Muscle of leg (tissue), 11 donors: Measurements from ENCODE around the gene MAP3K14. TPM values are rescaled to one million over a fixed set of nuclear protein-coding genes. Genes with fewer than 3 reads are reported as not detected.
A peak's percentile ranks its signal among the peaks of the same experiment; 100 is the strongest.

Experiments
- DNase-seq: peaks from one replicate; pipeline ENCODE4 v3.0.0; 2013
- H3K27ac ChIP-seq: one replicate; pipeline ENCODE4 v1.5.1; 2013; ENCODE audit warnings: mild to moderate bottlenecking, low read length, control low read depth
- H3K27me3 ChIP-seq: one replicate; pipeline ENCODE4 v1.6.1; 2013; ENCODE audit warnings: low read length; ENCODE audit not compliant: control insufficient read depth, insufficient read depth
- H3K36me3 ChIP-seq: one replicate; pipeline ENCODE4 v1.6.1; 2013; ENCODE audit warnings: low read length; ENCODE audit not compliant: control insufficient read depth, insufficient read depth
- H3K4me1 ChIP-seq: one replicate; pipeline ENCODE4 v1.6.1; 2013; ENCODE audit warnings: low read length; ENCODE audit not compliant: control insufficient read depth, insufficient read depth
- H3K4me3 ChIP-seq: one replicate; pipeline ENCODE4 v1.5.1; 2013; ENCODE audit warnings: low read length, control low read depth
- H3K9me3 ChIP-seq: replicated peaks from 2 replicates; pipeline ENCODE4 v1.6.1; 2013; ENCODE audit warnings: low read depth, low read length; ENCODE audit not compliant: control insufficient read depth
- WGBS: methylation state at CpG from one replicate; pipeline ENCODE4 v1.1.5; 2013; ENCODE audit warnings: missing lambda C conversion rate; ENCODE audit not compliant: insufficient coverage; 5-methylcytosine and 5-hydroxymethylcytosine counted together
- polyA plus RNA-seq, 8 donors: library from polyadenylated mRNA; unstranded; fragments of 120-200 nt; gene quantifications; one replicate each; pipeline versions ENCODE4 v1.2.1 to v1.2.3, GENCODE V29; 2013; ENCODE audit warnings: inconsistent platforms in 1 of 8, low replicate concordance in 1 of 8; ENCODE audit not compliant: insufficient read length in 8 of 8, insufficient read depth in 1 of 8
- total RNA-seq: library from RNA; stranded (reverse); fragments of 120-200 nt; gene quantifications from one replicate; pipeline ENCODE4 v1.2.4, GENCODE V29; 2013

Gene MAP3K14
- total and polyA plus RNA-seq, 9 donors = 4.4 to 10.4 (median 7.7) TPM

DNA sequence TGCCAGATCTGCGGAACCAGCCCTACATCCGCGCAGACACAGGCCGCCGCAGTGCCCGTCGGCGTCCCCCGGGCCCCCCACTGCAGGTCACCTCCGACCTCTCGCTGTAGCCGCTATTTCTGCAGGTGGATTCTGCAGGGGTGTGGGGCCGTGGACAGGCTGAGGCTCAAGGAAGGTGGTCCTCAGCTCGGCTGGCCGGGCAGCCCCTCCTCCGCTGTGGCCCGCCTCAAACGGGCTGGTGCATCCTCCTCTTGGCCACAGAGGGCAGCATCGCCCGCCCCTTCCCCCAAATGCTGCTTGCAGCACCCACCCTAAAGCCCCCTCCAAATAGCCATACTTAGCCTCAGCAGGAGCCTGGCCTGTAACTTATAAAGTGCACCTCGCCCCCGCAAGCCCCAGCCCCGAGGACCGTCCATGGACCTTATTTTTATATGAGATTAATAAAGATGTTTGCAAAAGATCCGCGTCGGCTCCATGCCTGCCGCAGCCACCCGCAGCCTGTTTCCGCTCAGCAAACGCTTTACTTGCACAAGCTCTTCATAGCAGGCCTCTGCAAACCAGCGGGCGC, 69.9 kb downstream of the MAP3K14 start:
- 3% methylated on average over 24 of the region's 33 CpGs for WGBS
- no peak for DNase-seq
- no peaks in the 10 kb centered on the region for H3K9me3 ChIP-seq
- H3K36me3 ChIP-seq = peaks cover 2% of the 10 kb centered on the region
- peaks cover 20% of the 10 kb centered on the region for H3K4me1 ChIP-seq
- H3K27me3 ChIP-seq = peaks cover 55% of the 10 kb centered on the region
- peak overlapping the region; percentile 51 for H3K4me3 ChIP-seq
- H3K27ac ChIP-seq = no peak overlapping the region

DNA sequence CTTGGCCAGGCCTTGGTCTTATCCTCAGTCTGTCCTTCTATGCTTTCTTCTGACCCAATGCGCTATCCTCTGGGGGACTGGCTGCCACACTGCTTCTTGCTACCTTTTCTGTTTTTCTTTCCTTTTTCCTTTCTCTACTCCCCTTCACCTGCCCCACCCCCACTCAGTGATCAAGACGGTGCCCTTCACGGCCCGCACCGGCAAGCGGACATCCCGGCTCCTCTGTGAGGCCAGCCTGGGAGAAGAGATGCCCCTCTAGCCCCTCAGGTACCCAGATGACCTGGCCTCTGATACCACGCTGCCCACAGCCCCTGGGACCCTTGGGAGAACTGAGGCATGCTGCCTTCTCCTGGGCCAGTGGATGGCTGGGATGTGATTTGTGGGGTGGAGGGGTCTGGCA, 70.5 kb downstream of the MAP3K14 start:
- no peak overlapping the region for H3K4me3 ChIP-seq
- no peak overlapping the region for H3K27ac ChIP-seq
- H3K36me3 ChIP-seq = peaks cover 2% of the 10 kb centered on the region
- peaks cover 23% of the 10 kb centered on the region for H3K4me1 ChIP-seq
- peaks cover 59% of the 10 kb centered on the region for H3K27me3 ChIP-seq
- no peak for DNase-seq
- no peaks in the 10 kb centered on the region for H3K9me3 ChIP-seq
- WGBS = 63% methylated on average over 7 of the region's 8 CpGs

DNA sequence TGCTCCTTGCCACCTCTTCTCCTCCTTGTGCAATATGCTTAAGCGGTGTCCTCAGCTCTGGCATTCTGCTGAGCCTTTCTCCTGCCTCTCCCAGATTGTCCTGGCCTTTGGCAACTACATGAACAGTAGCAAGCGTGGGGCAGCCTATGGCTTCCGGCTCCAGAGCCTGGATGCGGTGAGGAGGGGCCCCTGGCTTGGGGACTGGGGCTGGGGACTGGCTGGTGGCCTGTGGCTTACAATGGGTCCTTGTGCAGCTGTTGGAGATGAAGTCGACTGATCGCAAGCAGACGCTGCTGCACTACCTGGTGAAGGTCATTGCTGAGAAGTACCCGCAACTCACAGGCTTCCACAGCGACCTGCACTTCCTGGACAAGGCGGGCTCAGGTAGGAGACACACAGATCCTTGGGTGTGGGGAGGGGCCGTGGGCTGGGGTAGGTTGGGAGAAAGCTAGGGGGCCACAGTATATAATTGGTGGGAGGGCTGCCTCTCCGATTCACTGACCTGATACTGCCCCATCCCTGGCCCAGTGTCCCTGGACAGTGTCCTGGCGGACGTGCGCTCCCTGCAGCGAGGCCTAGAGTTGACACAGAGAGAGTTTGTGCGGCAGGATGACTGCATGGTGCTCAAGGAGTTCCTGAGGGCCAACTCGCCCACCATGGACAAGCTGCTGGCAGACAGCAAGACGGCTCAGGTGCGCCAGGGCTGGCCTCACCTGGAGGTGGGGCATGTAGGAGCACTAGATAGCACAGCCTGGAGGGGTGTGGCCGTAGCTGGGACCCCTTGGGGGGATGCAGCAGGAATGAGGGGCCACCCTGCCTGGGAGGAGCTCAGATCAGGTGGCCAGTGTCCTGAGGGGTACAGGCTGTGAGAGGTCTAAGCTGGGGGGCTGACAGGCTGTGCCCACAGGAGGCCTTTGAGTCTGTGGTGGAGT, 71.8 kb downstream of the MAP3K14 start:
- WGBS = 81% methylated on average over 20 of the region's 21 CpGs
- DNase-seq = no peak
- H3K27ac ChIP-seq = no peak overlapping the region
- peaks cover 2% of the 10 kb centered on the region for H3K36me3 ChIP-seq
- H3K9me3 ChIP-seq = no peaks in the 10 kb centered on the region
- no peak overlapping the region for H3K4me3 ChIP-seq
- H3K27me3 ChIP-seq = peaks cover 69% of the 10 kb centered on the region
- H3K4me1 ChIP-seq = peaks cover 27% of the 10 kb centered on the region

DNA sequence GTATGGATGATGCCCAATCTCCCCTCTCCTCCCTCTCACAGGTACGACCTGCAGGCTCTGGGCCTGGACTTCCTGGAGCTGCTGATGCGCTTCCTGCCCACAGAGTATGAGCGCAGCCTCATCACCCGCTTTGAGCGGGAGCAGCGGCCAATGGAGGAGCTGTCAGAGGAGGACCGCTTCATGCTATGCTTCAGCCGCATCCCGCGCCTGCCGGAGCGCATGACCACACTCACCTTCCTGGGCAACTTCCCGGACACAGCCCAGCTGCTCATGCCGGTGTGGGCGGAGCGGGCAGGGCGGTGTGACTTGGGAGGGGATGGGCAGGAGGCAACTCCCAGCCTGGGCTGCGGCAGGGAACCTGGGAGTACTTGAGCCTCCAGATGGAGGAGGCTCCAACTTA, 73.1 kb downstream of the MAP3K14 start:
- peaks cover 2% of the 10 kb centered on the region for H3K36me3 ChIP-seq

DNA sequence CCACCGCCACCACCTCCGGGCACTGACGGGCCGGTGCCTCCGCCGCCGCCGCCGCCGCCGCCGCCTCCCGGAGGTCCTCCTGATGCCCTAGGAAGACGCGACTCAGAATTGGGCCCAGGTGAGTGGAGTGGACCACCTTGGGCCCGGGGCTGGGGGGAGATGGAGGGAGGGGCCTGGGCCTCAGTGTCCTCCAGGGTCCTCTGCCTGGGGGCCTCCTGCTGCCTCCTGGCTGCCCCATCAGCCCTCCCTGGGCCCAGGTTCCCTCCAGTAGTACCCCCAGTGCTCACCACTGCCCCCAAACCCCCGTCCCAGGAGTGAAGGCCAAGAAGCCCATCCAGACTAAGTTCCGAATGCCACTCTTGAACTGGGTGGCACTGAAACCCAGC, 74.8 kb downstream of the MAP3K14 start:
- no peak overlapping the region for H3K4me3 ChIP-seq
- no peak overlapping the region for H3K27ac ChIP-seq
- H3K4me1 ChIP-seq = peaks cover 14% of the 10 kb centered on the region
- H3K36me3 ChIP-seq = peaks cover 2% of the 10 kb centered on the region
- no peak for DNase-seq
- 31% methylated on average over 5 of the region's 18 CpGs for WGBS
- peaks cover 68% of the 10 kb centered on the region for H3K27me3 ChIP-seq
- no peaks in the 10 kb centered on the region for H3K9me3 ChIP-seq

More for the DNA sequence above, 73.1 kb downstream of the MAP3K14 start:
- no peak for DNase-seq
- Histone ChIP-seq H3K4me3 (no peak overlapping the region), H3K4me1 (peaks cover 27% of the 10 kb centered on the region), H3K27ac (no peak overlapping the region), H3K9me3 (no peaks in the 10 kb centered on the region), H3K27me3 (peaks cover 76% of the 10 kb centered on the region)
- WGBS = 73% methylated on average over 14 of the region's 18 CpGs

DNA sequence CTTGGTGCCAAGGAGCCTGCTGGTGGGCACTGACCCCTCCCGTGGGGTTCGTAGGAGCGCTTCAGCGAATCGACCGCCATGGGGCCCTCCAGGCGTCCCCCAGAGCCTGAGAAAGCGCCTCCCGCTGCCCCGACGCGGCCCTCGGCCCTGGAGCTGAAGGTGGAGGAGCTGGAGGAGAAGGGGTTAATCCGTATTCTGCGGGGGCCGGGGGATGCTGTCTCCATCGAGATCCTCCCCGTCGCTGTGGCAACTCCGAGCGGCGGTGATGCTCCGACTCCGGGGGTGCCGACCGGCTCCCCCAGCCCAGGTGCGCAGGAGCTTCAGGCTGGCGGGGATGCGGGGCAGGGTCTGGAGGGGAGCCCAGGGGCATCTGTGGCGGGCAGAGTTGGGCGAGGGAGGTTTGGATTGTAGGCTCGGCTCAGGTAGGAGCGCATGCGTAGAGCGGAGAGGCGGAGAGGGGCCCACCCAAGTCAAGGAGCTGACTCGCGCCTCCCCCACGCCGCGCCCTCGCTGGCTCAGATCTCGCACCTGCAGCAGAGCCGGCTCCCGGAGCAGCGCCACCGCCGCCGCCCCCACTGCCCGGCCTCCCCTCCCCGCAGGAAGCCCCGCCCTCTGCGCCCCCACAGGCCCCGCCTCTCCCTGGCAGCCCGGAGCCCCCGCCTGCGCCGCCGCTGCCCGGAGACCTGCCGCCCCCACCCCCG, 75.3 kb downstream of the MAP3K14 start:
- Histone ChIP-seq H3K4me3 (no peak overlapping the region), H3K27ac (no peak overlapping the region), H3K36me3 (peaks cover 2% of the 10 kb centered on the region), H3K4me1 (peaks cover 8% of the 10 kb centered on the region), H3K27me3 (peaks cover 65% of the 10 kb centered on the region), H3K9me3 (no peaks in the 10 kb centered on the region)
- DNase-seq = no peak
- WGBS = 7% methylated on average over 53 of the region's 62 CpGs

DNA sequence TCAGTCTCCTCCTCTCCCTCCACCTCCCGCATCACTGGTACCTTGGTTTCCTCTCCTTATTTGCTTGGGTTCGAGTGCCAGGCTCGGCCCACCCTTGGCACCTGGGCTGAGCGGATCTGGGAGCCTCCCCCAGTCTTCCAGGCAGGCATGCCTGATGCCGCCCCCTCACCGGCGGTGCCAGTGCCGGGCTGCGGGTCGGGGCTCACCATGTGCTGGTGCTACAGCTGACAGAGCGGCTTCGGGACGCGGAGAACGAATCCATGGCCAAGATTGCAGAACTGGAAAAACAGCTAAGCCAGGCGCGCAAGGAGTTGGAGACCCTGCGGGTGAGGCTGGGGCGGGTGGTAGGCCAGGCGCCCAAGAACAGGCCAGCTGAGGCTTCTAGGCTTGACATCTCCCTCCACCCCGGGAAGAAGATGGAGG, 75.9 kb downstream of the MAP3K14 start:
- no peaks in the 10 kb centered on the region for H3K9me3 ChIP-seq
- DNase-seq = no peak
- H3K4me1 ChIP-seq = peaks cover 7% of the 10 kb centered on the region
- WGBS = 28% methylated on average over 21 of the region's 21 CpGs
- no peak overlapping the region for H3K27ac ChIP-seq
- peaks cover 2% of the 10 kb centered on the region for H3K36me3 ChIP-seq
- no peak overlapping the region for H3K4me3 ChIP-seq
- H3K27me3 ChIP-seq = peaks cover 64% of the 10 kb centered on the region

DNA sequence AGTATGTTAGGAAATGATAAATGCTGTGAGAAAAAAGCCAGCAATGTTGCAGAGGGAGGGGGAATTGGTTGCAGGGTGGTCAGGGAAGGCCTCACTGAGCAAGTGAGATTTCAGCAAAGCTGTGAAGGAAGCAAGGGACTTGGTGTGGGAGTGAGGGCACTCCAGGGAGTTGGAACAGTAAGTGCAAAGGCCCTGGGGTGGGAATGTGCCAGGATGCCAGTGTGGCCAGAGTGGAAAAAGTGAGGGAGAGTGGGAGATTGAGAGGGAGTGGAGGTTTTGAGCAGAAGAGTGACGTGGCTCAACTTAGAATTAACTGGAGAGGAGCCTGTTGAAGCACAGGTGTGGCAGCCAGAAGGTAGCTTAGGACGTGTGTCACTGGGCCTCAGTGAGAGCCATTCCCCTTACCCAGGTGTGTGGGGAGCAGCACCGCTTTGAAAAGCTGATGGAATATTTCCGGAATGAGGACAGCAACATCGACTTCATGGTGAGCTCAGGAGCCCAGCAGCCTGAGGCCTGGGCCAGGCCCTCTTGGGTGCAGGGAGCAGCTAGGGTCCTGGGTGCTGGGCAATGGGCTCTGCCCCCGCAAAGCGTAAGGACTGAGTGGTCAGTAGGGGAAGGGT, 78.6 kb downstream of the MAP3K14 start:
- no peak for DNase-seq
- H3K27me3 ChIP-seq = peaks cover 72% of the 10 kb centered on the region
- no peak overlapping the region for H3K27ac ChIP-seq
- H3K9me3 ChIP-seq = no peaks in the 10 kb centered on the region
- H3K36me3 ChIP-seq = no peaks in the 10 kb centered on the region
- H3K4me3 ChIP-seq = no peak overlapping the region
- 77% methylated on average over 7 of the region's 7 CpGs for WGBS
- peaks cover 7% of the 10 kb centered on the region for H3K4me1 ChIP-seq

DNA sequence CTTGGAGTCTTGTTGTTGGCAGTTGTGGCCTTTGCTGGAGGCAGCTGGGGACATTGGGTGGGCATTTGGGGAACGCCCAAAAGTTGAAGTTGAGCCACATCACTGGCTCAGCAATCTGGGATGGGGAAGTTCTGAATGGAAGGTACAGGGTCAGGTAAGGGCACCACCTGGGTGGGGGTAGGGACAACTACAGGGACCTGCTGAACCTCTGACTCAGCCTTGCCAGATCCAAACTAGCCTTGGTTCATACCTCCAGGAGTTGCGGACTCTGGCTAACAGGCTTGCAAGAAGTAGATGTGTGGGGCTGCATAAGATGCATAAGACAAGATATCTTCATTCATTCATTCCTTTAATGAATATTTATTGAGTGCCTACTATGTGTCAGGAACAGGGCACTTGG, 79.1 kb downstream of the MAP3K14 start:
- no peak overlapping the region for H3K27ac ChIP-seq
- 100% methylated on average over 1 of the region's 2 CpGs for WGBS
- peaks cover 7% of the 10 kb centered on the region for H3K4me1 ChIP-seq
- peaks cover 70% of the 10 kb centered on the region for H3K27me3 ChIP-seq
- DNase-seq = no peak
- no peaks in the 10 kb centered on the region for H3K36me3 ChIP-seq
- no peak overlapping the region for H3K4me3 ChIP-seq
- no peaks in the 10 kb centered on the region for H3K9me3 ChIP-seq

DNA sequence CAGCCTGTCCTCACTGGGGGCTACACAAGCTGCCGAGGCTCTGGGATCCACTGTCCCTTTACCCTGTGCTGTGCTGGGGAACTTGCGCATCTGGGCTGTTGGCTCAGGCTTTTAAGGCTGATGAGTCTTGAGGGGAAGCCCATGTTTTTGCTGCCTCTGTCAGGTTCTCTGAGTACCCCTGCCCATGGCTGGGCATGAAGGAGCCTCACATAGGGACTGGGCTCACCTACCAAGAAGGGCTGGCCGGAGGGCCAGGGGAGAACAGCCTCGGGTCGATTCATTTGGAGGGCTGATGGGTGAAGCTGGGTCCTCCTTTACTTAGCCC, 80.6 kb downstream of the MAP3K14 start:
- Histone ChIP-seq H3K4me3 (no peak overlapping the region), H3K4me1 (peaks cover 10% of the 10 kb centered on the region), H3K9me3 (no peaks in the 10 kb centered on the region), H3K36me3 (no peaks in the 10 kb centered on the region), H3K27me3 (peaks cover 57% of the 10 kb centered on the region), H3K27ac (no peak overlapping the region)
- DNase-seq = no peak
- 70% methylated on average over 3 of the region's 5 CpGs for WGBS
